Endothelial cell of umbilical vein (primary cell): ENCODE data around the gene VSIG10L. TPM values are rescaled to one million over a fixed set of nuclear protein-coding genes. Genes with fewer than 3 reads are reported as not detected.

Source experiments
- BruUV-seq: library from RNA; stranded (reverse); fragments of 400-500 nt; replicated peaks from 2 replicates; lab custom pipeline; 2021; lab: Mats Ljungman, UMichigan
- CTCF ChIA-PET: fragments of 300-600, 350-600 bp; sonication (Branson Sonifier 250); formaldehyde crosslinking; loops from one replicate; lab custom pipeline; 2021; ENCODE audit warnings: antibody characterized with exemption, inconsistent platforms; lab: Charles Lee
- POLR2A ChIA-PET: fragments of 300-600, 350-600 bp; sonication (Branson Sonifier 250); formaldehyde crosslinking; loops from one replicate; lab custom pipeline; 2021; ENCODE audit warnings: antibody characterized with exemption, inconsistent platforms; lab: Charles Lee
- DNase-seq: peaks from one replicate; pipeline ENCODE4 v3.0.0-alpha.2; 2011; ENCODE audit warnings: low read depth, low spot score
- FAIRE-seq: peaks from 2 replicates; lab custom pipeline; 2011; peaks lifted over from hg19 to GRCh38; lab: Jason Lieb, UNC
- H2AFZ ChIP-seq: 2 replicates; pipeline ENCODE4 v1.6.0; 2012; ENCODE audit warnings: low read depth, low read length, control low read depth, inconsistent platforms
- H3K27ac ChIP-seq: 2 replicates; pipeline ENCODE4 v1.5.1; 2011; ENCODE audit warnings: low read depth, mild to moderate bottlenecking, control low read depth, low read length, moderate library complexity; ENCODE audit not compliant: insufficient read depth
- H3K27me3 ChIP-seq, 2 experiments: 2 replicates each; pipeline versions ENCODE4 v1.6.0 to v1.6.1; 2011; ENCODE audit warnings: low read length in 2 of 2, mixed read lengths in 1 of 2; ENCODE audit not compliant: control insufficient read depth in 2 of 2, insufficient read depth in 2 of 2
- H3K36me3 ChIP-seq, 2 experiments: 2 replicates in 1 of 2; 3 replicates in 1 of 2; pipeline ENCODE4 v1.5.1; 2011; ENCODE audit warnings: low read length in 2 of 2, mild to moderate bottlenecking in 1 of 2, moderate library complexity in 1 of 2; ENCODE audit not compliant: control insufficient read depth in 2 of 2, insufficient read depth in 2 of 2; ENCODE audit errors: extremely low read depth in 1 of 2
- H3K4me1 ChIP-seq: 3 replicates; pipeline ENCODE4 v1.5.1; 2011; ENCODE audit warnings: mild to moderate bottlenecking, low read length; ENCODE audit not compliant: control insufficient read depth, insufficient read depth; ENCODE audit errors: extremely low read depth
- H3K4me2 ChIP-seq: 2 replicates; pipeline ENCODE4 v1.6.1; 2011; ENCODE audit warnings: low read length, control low read depth, mixed read lengths; ENCODE audit not compliant: insufficient read depth
- H3K4me3 ChIP-seq, 3 experiments: fragments of 200-600 bp in 1 of 3; sonication (generic), shearing (Covaris generic) in 1 of 3; replicated peaks in 1 of 3; 2 replicates each; pipeline ENCODE4 v1.5.1; 2011 to 2016; ENCODE audit warnings: control low read depth in 3 of 3, low read length in 3 of 3, mild to moderate bottlenecking in 2 of 3, inconsistent platforms in 1 of 3, low read depth in 1 of 3, moderate library complexity in 1 of 3; ENCODE audit not compliant: insufficient read depth in 1 of 3
- H3K79me2 ChIP-seq: 2 replicates; pipeline ENCODE4 v1.6.0; 2012; ENCODE audit warnings: low read length, inconsistent platforms; ENCODE audit not compliant: control insufficient read depth, insufficient read depth
- H3K9ac ChIP-seq: replicated peaks from 2 replicates; pipeline ENCODE3; 2011; ENCODE audit warnings: low read length, control low read depth; ENCODE audit not compliant: insufficient read depth; ENCODE audit errors: extremely low read depth
- H3K9me1 ChIP-seq: replicated peaks from 3 replicates; pipeline ENCODE4 v1.6.0; 2011; ENCODE audit warnings: mild to moderate bottlenecking, low read length; ENCODE audit not compliant: control insufficient read depth, insufficient read depth; ENCODE audit errors: extremely low read depth
- H3K9me3 ChIP-seq: replicated peaks from 2 replicates; pipeline ENCODE4 v1.5.1; 2012; ENCODE audit warnings: low read length, inconsistent platforms; ENCODE audit not compliant: control insufficient read depth, insufficient read depth
- H4K20me1 ChIP-seq: replicated peaks from 2 replicates; pipeline ENCODE3; 2011; ENCODE audit warnings: mild to moderate bottlenecking, low read length; ENCODE audit not compliant: control insufficient read depth, insufficient read depth; ENCODE audit errors: extremely low read depth
- CTCF ChIP-seq, 2 donors: IDR thresholded peaks; 1 replicate in 1 of 2; 2 replicates in 1 of 2; pipeline ENCODE4 v1.5.1; 2011; ENCODE audit warnings: low read length in 2 of 2, mild to moderate bottlenecking in 2 of 2, moderate library complexity in 2 of 2, control low read depth in 1 of 2, inconsistent platforms in 1 of 2, low read depth in 1 of 2; ENCODE audit not compliant: insufficient read depth in 1 of 2; ENCODE audit errors: extremely low read depth in 1 of 2
- EZH2 ChIP-seq: IDR thresholded peaks from 2 replicates; pipeline ENCODE4 v1.6.1; 2012; ENCODE audit warnings: borderline replicate concordance, low read depth, mild to moderate bottlenecking, moderate library complexity, low read length, inconsistent platforms; ENCODE audit not compliant: severe bottlenecking
- FOS ChIP-seq: IDR thresholded peaks from 2 replicates; pipeline ENCODE4 v1.6.1; 2011; ENCODE audit warnings: mild to moderate bottlenecking, low read length, moderate library complexity, borderline replicate concordance; ENCODE audit not compliant: insufficient read depth
- GATA2 ChIP-seq: IDR thresholded peaks from 2 replicates; pipeline ENCODE4 v1.7.0; 2011; ENCODE audit warnings: low read depth, mild to moderate bottlenecking, moderate library complexity, mixed read lengths, low read length; ENCODE audit not compliant: insufficient read length, insufficient read depth
- JUN ChIP-seq: IDR thresholded peaks from 2 replicates; pipeline ENCODE4 v1.6.1; 2011; ENCODE audit warnings: borderline replicate concordance, low read depth; ENCODE audit not compliant: insufficient read length, insufficient read depth
- MAX ChIP-seq: IDR thresholded peaks from 2 replicates; pipeline ENCODE4 v1.6.1; 2011; ENCODE audit not compliant: insufficient read depth, insufficient read length
- MYC ChIP-seq: IDR thresholded peaks from one replicate; pipeline ENCODE4 v1.6.1; 2011; ENCODE audit warnings: mild to moderate bottlenecking, low read depth, low read length
- POLR2A ChIP-seq: IDR thresholded peaks from 2 replicates; pipeline ENCODE4 v1.6.1; 2012; ENCODE audit warnings: low read depth, mild to moderate bottlenecking, control low read depth, low read length
- POLR2AphosphoS5 ChIP-seq: IDR thresholded peaks from 2 replicates; pipeline ENCODE4 v1.6.1; 2012; ENCODE audit warnings: low read depth, mild to moderate bottlenecking, control low read depth, low read length, moderate library complexity; ENCODE audit not compliant: insufficient read depth
- dilution Hi-C: fragments of 300-500 bp; cut with MboI; formaldehyde crosslinking; loops from one replicate; pipeline ENCODE4 v1.15.0; 2019; ENCODE audit warnings: low sequenced_read_pairs; ENCODE audit not compliant: extremely low pct_ligation_motif_present
- intact Hi-C: fragments of 100-400 bp; cut with micrococcal nuclease; formaldehyde crosslinking; loops from one replicate; pipeline ENCODE4 v1.10.0; 2022
- polyA plus RNA-seq, 4 experiments: library from polyadenylated mRNA; depleted of rRNA in 3 of 4; stranded (reverse) in 3 of 4; unstranded in 1 of 4; fragments of >200 nt; gene quantifications; 2 replicates each; pipeline versions ENCODE4 v1.2.1 to v1.2.3, GENCODE V29; 2011 to 2012; ENCODE audit warnings: missing spikeins in 1 of 4
- total RNA-seq: library from RNA; stranded (reverse); gene quantifications from 2 replicates; pipeline ENCODE4 v1.2.3, GENCODE V29; 2021

The VSIG10L gene
- total and polyA plus RNA-seq, 2 donors (not counting 3 experiments of a cell fraction or from before 2014, with no cell fraction given) = 0.62 to 0.77 TPM

- H3K4me3 ChIP-seq = no peak overlapping the region
- H3K9ac ChIP-seq = no peak overlapping the region
- intact Hi-C loops = no loop called here
- peaks cover 0 to 3% of the 10 kb centered on the region in 2 experiments for H3K36me3 ChIP-seq
- DNase-seq = no peak
- dilution Hi-C loops = no loop called here
- no TSS peak for BruUV-seq
- no peak overlapping the region for H2AFZ ChIP-seq
- no peaks in the 10 kb centered on the region for H3K9me3 ChIP-seq
- no peaks in the 10 kb centered on the region for H3K4me1 ChIP-seq
- ChIA-PET POLR2A (no interaction called here), CTCF (no interaction called here)
- H3K4me2 ChIP-seq = no peak overlapping the region
- H3K79me2 ChIP-seq = no peaks in the 10 kb centered on the region
- H4K20me1 ChIP-seq = no peaks in the 10 kb centered on the region
- H3K27ac ChIP-seq = no peak overlapping the region
- H3K27me3 ChIP-seq = no peaks in the 10 kb centered on the region
- FAIRE-seq = no peak
- H3K9me1 ChIP-seq = no peaks in the 10 kb centered on the region
- TF ChIP-seq MAX = no peak
- TF ChIP-seq CTCF (IDR thresholded peaks at IDR 0.05; ENCODE audit: extremely low read depth in 1 of 2, insufficient read depth in 1 of 2, low read depth in 1 of 2, low read length in 2 of 2) = no peak
- TF ChIP-seq POLR2A = no peak
- no peak for TF ChIP-seq FOS
- no peak for TF ChIP-seq POLR2AphosphoS5
- no peak for TF ChIP-seq EZH2
- TF ChIP-seq GATA2 = no peak
- no peak for TF ChIP-seq JUN
- no peak for TF ChIP-seq MYC
Observed at GRCh38 chr19:51354742-51355148, 12.8 kb upstream of the VSIG10L start.
